HFFc6 (cell line): ENCODE measurements around the gene GRIK4. TPM values are rescaled to one million over a fixed set of nuclear protein-coding genes. Genes with fewer than 3 reads are reported as not detected.

Experiments
- DNase-seq: peaks from one replicate; pipeline ENCODE4 v3.0.0-alpha.2; 2018
- H3K27ac Mint-ChIP-seq: 2 replicates; pipeline ENCODE4 v1.8.0; 2020; ENCODE audit warnings: mild to moderate bottlenecking, mixed read lengths
- H3K27me3 Mint-ChIP-seq: 2 replicates; pipeline ENCODE4 v1.8.0; 2021; ENCODE audit warnings: mild to moderate bottlenecking, moderate library complexity, mixed read lengths; ENCODE audit not compliant: insufficient read depth
- H3K36me3 Mint-ChIP-seq: 2 replicates; pipeline ENCODE4 v1.8.0; 2021; ENCODE audit warnings: low read depth, mixed read lengths
- H3K4me1 Mint-ChIP-seq: 2 replicates; pipeline ENCODE4 v1.8.0; 2020; ENCODE audit warnings: low read depth, mixed read lengths
- H3K4me3 Mint-ChIP-seq: 2 replicates; pipeline ENCODE4 v1.8.0; 2020; ENCODE audit warnings: mild to moderate bottlenecking, moderate library complexity, mixed read lengths
- H3K9me3 Mint-ChIP-seq: 2 replicates; pipeline ENCODE4 v1.8.0; 2020; ENCODE audit warnings: mild to moderate bottlenecking, mixed read lengths
- total RNA-seq, 6 experiments: library from RNA; stranded (reverse); fragmentation: NEBNext Ultra II Directional; extraction: Animal tissue kit (Norgen Biotek cat#: 25700); gene quantifications; 2 replicates in 1 of 6; 3 replicates in 5 of 6; pipeline ENCODE4 v1.2.3, GENCODE V29; 2021
- TF ChIP-seq, protein P1 (sequence below): fragments of 200-600 bp; sonication (generic); IDR thresholded peaks from 2 replicates; pipeline ENCODE4 v1.5.0; 2021; ENCODE audit warnings: antibody characterized with exemption, mild to moderate bottlenecking

The GRIK4 gene
- total RNA-seq, 6 experiments from 2014 or later, result not detected

DNA sequence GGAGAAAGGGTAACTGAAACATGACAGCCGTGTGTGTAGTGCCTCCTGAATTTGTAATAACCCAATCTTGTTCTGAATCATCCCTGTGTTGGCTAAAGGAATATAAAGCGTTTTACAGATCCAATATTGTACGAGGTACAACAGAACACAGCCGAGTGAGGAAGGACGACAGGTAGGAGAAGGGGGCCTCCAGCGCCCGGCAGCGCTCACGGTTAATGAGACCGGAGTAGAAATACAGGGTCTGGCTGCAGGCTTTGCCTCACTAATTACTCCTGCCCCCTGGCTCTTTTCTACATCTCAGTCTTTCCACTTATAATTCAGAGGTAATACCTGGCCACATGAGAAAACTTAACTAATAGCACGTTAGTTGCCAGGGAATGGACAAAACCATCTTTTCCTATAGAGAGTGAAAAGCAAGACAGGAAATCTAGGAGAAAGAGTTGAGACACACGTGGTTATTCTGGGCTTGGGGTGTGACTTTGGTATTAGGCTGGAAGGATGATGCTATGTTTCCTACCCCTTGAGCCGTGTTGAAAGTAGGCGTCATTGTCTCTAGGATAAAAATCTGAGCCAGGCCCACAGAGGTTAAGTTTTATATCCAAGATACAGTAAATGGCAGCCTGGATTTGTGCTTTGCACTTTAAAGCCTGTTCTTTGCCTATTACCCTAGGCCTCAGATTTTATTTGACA, 54.1 kb downstream of the GRIK4 start:
- TF ChIP-seq, protein P1, sequence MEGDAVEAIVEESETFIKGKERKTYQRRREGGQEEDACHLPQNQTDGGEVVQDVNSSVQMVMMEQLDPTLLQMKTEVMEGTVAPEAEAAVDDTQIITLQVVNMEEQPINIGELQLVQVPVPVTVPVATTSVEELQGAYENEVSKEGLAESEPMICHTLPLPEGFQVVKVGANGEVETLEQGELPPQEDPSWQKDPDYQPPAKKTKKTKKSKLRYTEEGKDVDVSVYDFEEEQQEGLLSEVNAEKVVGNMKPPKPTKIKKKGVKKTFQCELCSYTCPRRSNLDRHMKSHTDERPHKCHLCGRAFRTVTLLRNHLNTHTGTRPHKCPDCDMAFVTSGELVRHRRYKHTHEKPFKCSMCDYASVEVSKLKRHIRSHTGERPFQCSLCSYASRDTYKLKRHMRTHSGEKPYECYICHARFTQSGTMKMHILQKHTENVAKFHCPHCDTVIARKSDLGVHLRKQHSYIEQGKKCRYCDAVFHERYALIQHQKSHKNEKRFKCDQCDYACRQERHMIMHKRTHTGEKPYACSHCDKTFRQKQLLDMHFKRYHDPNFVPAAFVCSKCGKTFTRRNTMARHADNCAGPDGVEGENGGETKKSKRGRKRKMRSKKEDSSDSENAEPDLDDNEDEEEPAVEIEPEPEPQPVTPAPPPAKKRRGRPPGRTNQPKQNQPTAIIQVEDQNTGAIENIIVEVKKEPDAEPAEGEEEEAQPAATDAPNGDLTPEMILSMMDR, result no peak
- DNase-seq, result no peak
- peak overlapping the region; percentile 54 for H3K4me3 Mint-ChIP-seq
- no peaks in the 10 kb centered on the region for H3K9me3 Mint-ChIP-seq
- peaks cover 15% of the 10 kb centered on the region for H3K4me1 Mint-ChIP-seq
- no peak overlapping the region; the same call in 1 of the 2 replicates for H3K27ac Mint-ChIP-seq
- H3K27me3 Mint-ChIP-seq, result peaks cover 19% of the 10 kb centered on the region
- no peaks in the 10 kb centered on the region for H3K36me3 Mint-ChIP-seq

DNA sequence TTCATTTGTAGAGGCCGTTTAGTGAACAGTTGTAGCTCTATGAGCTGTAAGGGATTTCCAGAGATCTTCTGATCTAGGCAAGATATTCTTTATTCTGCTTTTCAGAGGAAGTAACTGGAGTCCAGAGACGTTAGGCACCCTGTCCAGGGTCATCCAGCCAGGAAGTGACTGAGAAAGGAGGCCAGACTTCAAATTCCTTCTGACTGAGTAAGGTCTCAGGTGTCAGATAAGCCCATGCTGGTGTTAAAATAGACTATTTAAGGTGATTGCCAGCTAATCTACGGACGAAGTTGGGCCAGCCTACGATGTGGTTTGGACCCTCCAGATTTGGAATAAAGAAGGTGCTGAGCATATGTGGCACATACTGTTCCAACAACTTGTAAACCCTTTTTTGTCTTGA, 54.6 kb downstream of the GRIK4 start:
- Mint-ChIP-seq H3K27ac (no peak overlapping the region), H3K9me3 (no peaks in the 10 kb centered on the region), H3K4me3 (no peak overlapping the region), H3K4me1 (peaks cover 15% of the 10 kb centered on the region), H3K27me3 (peaks cover 22% of the 10 kb centered on the region), H3K36me3 (no peaks in the 10 kb centered on the region)
- no peak for DNase-seq
- TF ChIP-seq, protein P1, result no peak

DNA sequence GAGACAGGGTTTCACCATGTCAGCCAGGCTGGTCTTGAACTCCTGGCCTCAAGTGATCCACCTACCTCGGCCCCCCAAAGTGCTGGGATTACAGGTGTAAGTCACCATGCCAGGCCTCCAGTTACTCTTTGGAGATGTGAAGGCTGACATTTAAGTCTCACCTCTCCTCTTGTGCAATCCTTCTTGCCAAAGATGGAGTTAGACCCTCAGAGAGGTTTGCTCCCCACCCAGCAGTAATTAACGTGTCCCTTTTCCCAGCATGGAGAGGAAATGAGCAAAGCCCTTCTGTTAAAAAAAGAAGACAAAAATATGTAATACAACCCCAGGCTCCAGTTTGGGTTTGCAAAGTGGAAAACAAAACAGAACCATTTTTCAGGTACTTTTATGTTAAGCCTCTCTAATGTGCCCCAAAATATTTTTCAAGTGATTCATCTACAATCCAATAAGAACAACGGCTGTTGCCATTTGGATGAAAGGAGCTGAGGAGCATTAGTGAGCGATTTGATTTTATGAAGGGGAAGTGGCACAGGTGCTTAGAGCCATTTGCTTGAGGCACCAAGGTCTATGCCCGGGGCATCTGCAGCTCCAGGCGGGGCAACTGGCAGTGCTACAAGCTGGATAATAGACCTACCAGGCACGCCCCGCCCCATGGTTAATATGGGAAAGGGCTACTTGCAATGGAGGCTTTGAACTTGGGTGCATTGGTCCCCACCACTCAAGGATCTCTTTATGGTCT, 57.2 kb downstream of the GRIK4 start:
- Mint-ChIP-seq H3K27ac (no peak overlapping the region), H3K4me3 (no peak overlapping the region), H3K9me3 (no peaks in the 10 kb centered on the region), H3K27me3 (peaks cover 15% of the 10 kb centered on the region), H3K4me1 (peaks cover 15% of the 10 kb centered on the region), H3K36me3 (no peaks in the 10 kb centered on the region)
- no peak for DNase-seq
- TF ChIP-seq, protein P1, result no peak

DNA sequence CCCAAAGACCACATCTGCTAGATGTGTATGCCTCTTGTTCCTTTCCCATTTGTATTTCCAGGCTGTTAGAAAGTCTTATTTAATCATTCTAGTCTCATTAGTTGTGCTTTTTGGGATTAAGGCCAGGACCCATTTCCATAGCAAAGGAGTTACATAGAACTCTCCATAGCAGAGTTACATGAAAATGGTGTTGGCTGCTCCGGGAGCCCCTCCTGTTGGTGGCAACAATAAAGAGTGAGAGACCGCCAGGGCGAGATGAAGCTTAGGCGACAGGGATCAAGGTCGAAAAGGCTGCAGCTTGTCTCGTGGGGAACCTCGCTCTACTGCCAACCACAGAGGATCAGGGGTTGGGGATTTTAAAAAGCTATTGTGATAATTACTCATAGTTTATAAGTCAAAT, 58.3 kb downstream of the GRIK4 start:
- Mint-ChIP-seq H3K9me3 (no peaks in the 10 kb centered on the region), H3K36me3 (no peaks in the 10 kb centered on the region), H3K4me1 (peaks cover 15% of the 10 kb centered on the region), H3K27ac (no peak overlapping the region), H3K4me3 (no peak overlapping the region), H3K27me3 (peaks cover 23% of the 10 kb centered on the region)
- TF ChIP-seq, protein P1, result no peak
- DNase-seq, result no peak

DNA sequence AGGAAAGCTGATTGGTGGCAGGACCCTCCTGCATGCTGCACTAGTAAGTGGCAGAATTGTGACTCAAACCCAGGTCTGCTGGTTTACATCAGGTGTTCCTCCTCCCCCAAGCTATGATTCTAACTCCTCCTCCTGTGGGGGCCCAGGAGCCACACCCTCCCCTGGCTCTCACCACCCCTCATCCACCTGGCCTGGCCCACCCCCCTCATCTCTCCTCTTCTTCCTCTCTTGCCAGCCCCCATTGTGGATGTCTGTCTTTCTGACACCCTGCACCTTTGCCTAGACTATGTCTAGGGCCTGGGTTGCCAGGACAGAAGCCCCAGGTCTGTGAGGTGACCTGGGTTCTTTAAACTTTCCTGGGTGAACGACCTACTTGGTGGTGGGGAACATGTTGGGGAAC, 59.9 kb downstream of the GRIK4 start:
- H3K4me3 Mint-ChIP-seq, result no peak overlapping the region
- DNase-seq, result no peak
- H3K27me3 Mint-ChIP-seq, result peaks cover 35% of the 10 kb centered on the region
- no peaks in the 10 kb centered on the region for H3K4me1 Mint-ChIP-seq
- TF ChIP-seq, protein P1, result no peak
- no peaks in the 10 kb centered on the region for H3K9me3 Mint-ChIP-seq
- H3K27ac Mint-ChIP-seq, result no peak overlapping the region
- no peaks in the 10 kb centered on the region for H3K36me3 Mint-ChIP-seq
